ENCODE measurements around the gene FLAD1. TPM values are rescaled to one million over a fixed set of nuclear protein-coding genes. Genes with fewer than 3 reads are reported as not detected.
A peak's percentile ranks its signal among the peaks of the same experiment; 100 is the strongest.

FLAD1 gene
- total RNA-seq, 1 experiment from 2014 or later, result 97.0 TPM

DNA sequence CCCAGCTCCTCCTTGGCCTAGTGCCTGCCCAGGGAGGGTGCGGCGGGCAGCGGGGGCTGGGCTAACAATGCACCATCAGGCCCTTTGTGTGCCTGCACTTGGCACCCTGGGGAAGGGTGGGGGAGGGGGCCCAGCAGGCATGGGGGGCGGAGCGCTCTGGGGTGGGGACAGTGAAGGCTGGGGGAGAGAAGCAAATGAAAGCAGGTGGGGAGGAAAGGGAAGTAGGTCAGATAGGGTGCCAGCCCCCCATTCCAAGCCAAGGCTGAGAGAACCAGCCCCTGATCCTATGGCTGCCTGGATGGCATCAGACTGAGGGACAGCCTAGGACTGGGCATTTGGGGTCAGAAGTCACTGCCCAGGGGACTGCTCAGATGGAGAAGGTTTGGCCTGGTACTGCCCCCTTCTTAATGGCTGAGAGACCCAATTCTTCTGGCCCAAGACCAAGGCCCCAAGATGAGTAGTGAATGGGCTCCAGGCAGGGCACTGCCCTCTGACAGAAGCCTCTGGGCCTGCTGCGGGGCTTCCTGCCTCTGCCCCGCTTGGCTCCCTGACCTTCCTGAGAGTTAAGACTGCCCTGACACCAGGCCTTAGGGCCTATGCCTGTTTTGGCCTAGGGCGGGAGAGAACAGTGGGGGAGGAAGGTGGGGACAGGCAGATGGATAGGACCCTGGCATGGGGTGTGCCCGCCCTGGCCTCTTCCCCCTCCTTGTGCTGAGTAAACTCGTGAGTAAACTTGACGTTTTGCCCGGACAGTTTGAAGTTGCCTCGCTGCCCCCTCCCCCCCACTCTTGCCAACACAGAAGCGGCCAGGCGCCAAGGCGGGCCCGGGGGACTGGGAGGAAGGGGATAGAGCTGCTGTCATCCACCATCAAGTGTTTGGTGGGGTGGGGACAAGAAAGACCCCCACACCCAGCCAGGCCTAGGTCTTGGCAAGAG, 22.2 kb downstream of the FLAD1 start:
- no peak overlapping the region for H4K8ac ChIP-seq (replicated peaks; ENCODE audit: insufficient read length, low read depth, low read length)
- H3K4me2 ChIP-seq (ENCODE audit: insufficient read depth, insufficient read length, low read length), result no peak overlapping the region
- H3K56ac ChIP-seq (ENCODE audit: insufficient read length, low read depth, low read length), result no peak overlapping the region
- no peak overlapping the region for H3K9ac ChIP-seq (ENCODE audit: extremely low read depth, insufficient read length, low read length)
- no peak overlapping the region for H3K14ac ChIP-seq (ENCODE audit: insufficient read depth, low read length)
- no peak overlapping the region for H3K4ac ChIP-seq (ENCODE audit: low read depth, low read length)
- no peak overlapping the region for H2BK20ac ChIP-seq (ENCODE audit: low read depth, low read length, poor library complexity, severe bottlenecking)
- TF ChIP-seq, protein P1, sequence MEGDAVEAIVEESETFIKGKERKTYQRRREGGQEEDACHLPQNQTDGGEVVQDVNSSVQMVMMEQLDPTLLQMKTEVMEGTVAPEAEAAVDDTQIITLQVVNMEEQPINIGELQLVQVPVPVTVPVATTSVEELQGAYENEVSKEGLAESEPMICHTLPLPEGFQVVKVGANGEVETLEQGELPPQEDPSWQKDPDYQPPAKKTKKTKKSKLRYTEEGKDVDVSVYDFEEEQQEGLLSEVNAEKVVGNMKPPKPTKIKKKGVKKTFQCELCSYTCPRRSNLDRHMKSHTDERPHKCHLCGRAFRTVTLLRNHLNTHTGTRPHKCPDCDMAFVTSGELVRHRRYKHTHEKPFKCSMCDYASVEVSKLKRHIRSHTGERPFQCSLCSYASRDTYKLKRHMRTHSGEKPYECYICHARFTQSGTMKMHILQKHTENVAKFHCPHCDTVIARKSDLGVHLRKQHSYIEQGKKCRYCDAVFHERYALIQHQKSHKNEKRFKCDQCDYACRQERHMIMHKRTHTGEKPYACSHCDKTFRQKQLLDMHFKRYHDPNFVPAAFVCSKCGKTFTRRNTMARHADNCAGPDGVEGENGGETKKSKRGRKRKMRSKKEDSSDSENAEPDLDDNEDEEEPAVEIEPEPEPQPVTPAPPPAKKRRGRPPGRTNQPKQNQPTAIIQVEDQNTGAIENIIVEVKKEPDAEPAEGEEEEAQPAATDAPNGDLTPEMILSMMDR (conservative IDR thresholded peaks at IDR 0.05), result no peak
- H3T11ph ChIP-seq (ENCODE audit: low read length), result no peak overlapping the region
- no peaks in the 10 kb centered on the region; the same call in 1 of the 2 replicates for H3K79me2 ChIP-seq (ENCODE audit: insufficient read depth, low read length)
- H3K79me1 ChIP-seq (ENCODE audit: insufficient read depth, low read depth, low read length, poor library complexity, severe bottlenecking), result no peaks in the 10 kb centered on the region
- no peaks in the 10 kb centered on the region for H3K27me3 ChIP-seq (ENCODE audit: insufficient read depth, low read length)
- H2BK15ac ChIP-seq (ENCODE audit: low read depth, low read length), result no peak overlapping the region
- Mint-ChIP-seq H3K9me3 (no peaks in the 10 kb centered on the region; a peak in 1 of 5 replicates), H3K27me3 (ENCODE audit: low read depth) (no peaks in the 10 kb centered on the region), H3K4me3 (peak overlapping the region in 1 of 2 experiments; percentile 52; a peak in 2 of 5 replicates), H3K36me3 (ENCODE audit: insufficient read depth in 1 of 3, low read depth in 3 of 3) (no peaks in the 10 kb centered on the region; a peak in 2 of 7 replicates), H3K27ac (peak overlapping the region in 1 of 3 experiments; percentile 37; a peak in 2 of 7 replicates), H3K4me1 (peaks cover 38 to 47% of the 10 kb centered on the region in 2 experiments)
- no peak overlapping the region for H2BK5ac ChIP-seq (ENCODE audit: insufficient read length, low read length)
- no peak overlapping the region for H3K23ac ChIP-seq (ENCODE audit: insufficient read length, low read depth, low read length)
- no peak overlapping the region for H2AK5ac ChIP-seq (ENCODE audit: insufficient read length, low read length)
- no peak overlapping the region for H3K18ac ChIP-seq (ENCODE audit: insufficient read length, low read depth, low read length)
- H2BK120ac ChIP-seq (ENCODE audit: low read depth, low read length, poor library complexity, severe bottlenecking), result no peak overlapping the region
- H3K4me1 ChIP-seq (ENCODE audit: insufficient read depth, low read length), result peaks cover 5% of the 10 kb centered on the region; the same call in 1 of the 2 replicates
- H4K5ac ChIP-seq (ENCODE audit: insufficient read length, low read depth, low read length), result no peak overlapping the region
- no peak overlapping the region for H3K27ac ChIP-seq (ENCODE audit: insufficient read length, low read depth, low read length)
- no peak for DNase-seq
- no peak overlapping the region for H2AFZ ChIP-seq (ENCODE audit: low read length)
- no peak overlapping the region for H2BK12ac ChIP-seq (ENCODE audit: insufficient read length, low read depth, low read length)
- WGBS (ENCODE audit: extremely low coverage, insufficient read length, low lambda C conversion rate), result no CpG with 5 or more reads among the region's 17 CpGs
- no peak overlapping the region for H4K91ac ChIP-seq (ENCODE audit: insufficient read length, low read depth, low read length)
- H4K20me1 ChIP-seq (ENCODE audit: control insufficient read depth, insufficient read depth, insufficient read length), result no peaks in the 10 kb centered on the region
- peaks cover 19% of the 10 kb centered on the region for H3K23me2 ChIP-seq (ENCODE audit: insufficient read length, low read depth, low read length, poor library complexity, severe bottlenecking)
- H3K9me3 ChIP-seq (ENCODE audit: control insufficient read depth, low read depth, low read length), result no peaks in the 10 kb centered on the region

Data from H9 (cell line).